Kidney glomerular epithelial cell (primary cell): ENCODE results near the gene PANX2.

Source experiments
- DNase-seq: peaks from one replicate; lab custom pipeline; 2025; lab: John Stamatoyannopoulos, UW

The PANX2 gene

GRCh38 chr22:50171319-50171964 is 911 bp downstream of the PANX2 start:
- DNase-seq = no peak

- DNase-seq = no peak
These were observed 1.5 kb downstream of the PANX2 start for GRCh38 chr22:50171965-50172421.

- no peak for DNase-seq
These were observed 2.9 kb downstream of the PANX2 start for GRCh38 chr22:50173311-50173982.

- no peak for DNase-seq
These were observed 3.4 kb downstream of the PANX2 start for GRCh38 chr22:50173983-50174355.

- DNase-seq = no peak
These were observed 4.1 kb downstream of the PANX2 start for GRCh38 chr22:50174382-50175190.

- DNase-seq = no peak
These were observed 4.6 kb downstream of the PANX2 start for GRCh38 chr22:50175191-50175461.

- DNase-seq = no peak
These were observed 5.7 kb downstream of the PANX2 start for GRCh38 chr22:50175921-50176849.

GRCh38 chr22:50176850-50177536 is 6.5 kb downstream of the PANX2 start:
- no peak for DNase-seq

GRCh38 chr22:50177537-50178470 is 7.3 kb downstream of the PANX2 start:
- no peak for DNase-seq

- no peak for DNase-seq
These were observed 7.9 kb downstream of the PANX2 start for GRCh38 chr22:50178471-50178864.

- DNase-seq = no peak
These were observed 8.6 kb downstream of the PANX2 start for GRCh38 chr22:50178871-50179869.

- DNase-seq = no peak
These were observed 9.6 kb downstream of the PANX2 start for GRCh38 chr22:50179937-50180726.

GRCh38 chr22:50180727-50181521 is 10.4 kb downstream of the PANX2 start:
- no peak for DNase-seq

GRCh38 chr22:50182176-50183081 is 11.9 kb downstream of the PANX2 start:
- DNase-seq = no peak

- DNase-seq = no peak
These were observed 12.8 kb downstream of the PANX2 start for GRCh38 chr22:50183141-50183971.
